H9 (cell line): ENCODE results near the gene PXT1. TPM values are rescaled to one million over a fixed set of nuclear protein-coding genes. Genes with fewer than 3 reads are reported as not detected.
A peak's percentile ranks its signal among the peaks of the same experiment; 100 is the strongest.

ENCODE experiments used
- DNase-seq: peaks from one replicate; pipeline ENCODE4 v3.0.0-alpha.2; 2017
- H2AFZ ChIP-seq: one replicate; pipeline ENCODE4 v1.6.1; 2013; ENCODE audit warnings: mild to moderate bottlenecking, low read length, control low read depth, moderate library complexity
- H2AK5ac ChIP-seq: 2 replicates; pipeline ENCODE4 v1.6.1; 2013; ENCODE audit warnings: low read length, control low read depth, mixed read lengths; ENCODE audit not compliant: insufficient read length
- H2BK120ac ChIP-seq: one replicate; pipeline ENCODE4 v1.6.1; 2013; ENCODE audit warnings: low read depth, mild to moderate bottlenecking, low read length, control low read depth, inconsistent platforms; ENCODE audit not compliant: poor library complexity, severe bottlenecking
- H2BK12ac ChIP-seq: 2 replicates; pipeline ENCODE4 v1.6.1; 2013; ENCODE audit warnings: low read length, control low read depth, mixed read lengths, low read depth; ENCODE audit not compliant: insufficient read length
- H2BK15ac ChIP-seq: 2 replicates; pipeline ENCODE4 v1.6.1; 2013; ENCODE audit warnings: low read depth, low read length, control low read depth
- H2BK20ac ChIP-seq: one replicate; pipeline ENCODE4 v1.6.1; 2013; ENCODE audit warnings: low read depth, mild to moderate bottlenecking, low read length, control low read depth, inconsistent platforms; ENCODE audit not compliant: poor library complexity, severe bottlenecking
- H2BK5ac ChIP-seq: 2 replicates; pipeline ENCODE4 v1.6.1; 2013; ENCODE audit warnings: low read length, control low read depth, mixed read lengths; ENCODE audit not compliant: insufficient read length
- H3K14ac ChIP-seq: 2 replicates; pipeline ENCODE4 v1.6.1; 2013; ENCODE audit warnings: low read length, control low read depth; ENCODE audit not compliant: insufficient read depth
- H3K18ac ChIP-seq: 2 replicates; pipeline ENCODE4 v1.6.1; 2013; ENCODE audit warnings: low read depth, mild to moderate bottlenecking, mixed read lengths, low read length, control low read depth; ENCODE audit not compliant: insufficient read length
- H3K23ac ChIP-seq: 2 replicates; pipeline ENCODE4 v1.6.1; 2013; ENCODE audit warnings: low read length, control low read depth, mixed read lengths, low read depth; ENCODE audit not compliant: insufficient read length
- H3K23me2 ChIP-seq: 2 replicates; pipeline ENCODE4 v1.6.1; 2013; ENCODE audit warnings: low read depth, mild to moderate bottlenecking, mixed read lengths, low read length, control low read depth; ENCODE audit not compliant: insufficient read length, poor library complexity, severe bottlenecking
- H3K27ac ChIP-seq: 2 replicates; pipeline ENCODE4 v1.5.1; 2013; ENCODE audit warnings: low read length, control low read depth, mixed read lengths, low read depth; ENCODE audit not compliant: insufficient read length
- H3K27me3 ChIP-seq: 2 replicates; pipeline ENCODE4 v1.6.1; 2013; ENCODE audit warnings: low read length, control low read depth, inconsistent platforms; ENCODE audit not compliant: insufficient read depth
- H3K4ac ChIP-seq: 2 replicates; pipeline ENCODE4 v1.6.1; 2013; ENCODE audit warnings: low read depth, mild to moderate bottlenecking, control low read depth, inconsistent platforms, low read length, moderate library complexity
- H3K4me1 ChIP-seq: 2 replicates; pipeline ENCODE4 v1.6.1; 2013; ENCODE audit warnings: low read length, control low read depth, inconsistent platforms; ENCODE audit not compliant: insufficient read depth
- H3K4me2 ChIP-seq: 2 replicates; pipeline ENCODE4 v1.6.1; 2013; ENCODE audit warnings: low read length, control low read depth, mixed read lengths; ENCODE audit not compliant: insufficient read length, insufficient read depth
- H3K56ac ChIP-seq: 2 replicates; pipeline ENCODE4 v1.6.1; 2013; ENCODE audit warnings: low read depth, mild to moderate bottlenecking, mixed read lengths, low read length, control low read depth; ENCODE audit not compliant: insufficient read length
- H3K79me1 ChIP-seq: 2 replicates; pipeline ENCODE4 v1.6.1; 2013; ENCODE audit warnings: low read depth, mild to moderate bottlenecking, moderate library complexity, low read length, control low read depth, inconsistent platforms; ENCODE audit not compliant: insufficient read depth, poor library complexity, severe bottlenecking
- H3K79me2 ChIP-seq: 2 replicates; pipeline ENCODE4 v1.6.1; 2013; ENCODE audit warnings: low read length, control low read depth, inconsistent platforms; ENCODE audit not compliant: insufficient read depth
- H3K9ac ChIP-seq: 2 replicates; pipeline ENCODE4 v1.6.1; 2013; ENCODE audit warnings: low read length, control low read depth, mixed read lengths; ENCODE audit not compliant: insufficient read length; ENCODE audit errors: extremely low read depth
- H3K9me3 ChIP-seq: one replicate; pipeline ENCODE4 v1.6.1; 2013; ENCODE audit warnings: low read depth, low read length, inconsistent platforms; ENCODE audit not compliant: control insufficient read depth
- H3T11ph ChIP-seq: one replicate; pipeline ENCODE4 v1.6.1; 2013; ENCODE audit warnings: mild to moderate bottlenecking, low read length, control low read depth, inconsistent platforms
- H4K20me1 ChIP-seq: one replicate; pipeline ENCODE4 v1.6.1; 2013; ENCODE audit not compliant: control insufficient read depth, insufficient read length, insufficient read depth
- H4K5ac ChIP-seq: 2 replicates; pipeline ENCODE4 v1.6.1; 2013; ENCODE audit warnings: low read depth, mild to moderate bottlenecking, mixed read lengths, low read length, control low read depth; ENCODE audit not compliant: insufficient read length
- H4K8ac ChIP-seq: replicated peaks from 2 replicates; pipeline ENCODE4 v1.6.1; 2013; ENCODE audit warnings: low read length, control low read depth, mixed read lengths, low read depth; ENCODE audit not compliant: insufficient read length
- H4K91ac ChIP-seq: 2 replicates; pipeline ENCODE4 v1.6.1; 2013; ENCODE audit warnings: low read depth, mild to moderate bottlenecking, moderate library complexity, mixed read lengths, low read length, control low read depth; ENCODE audit not compliant: insufficient read length
- H3K27ac Mint-ChIP-seq, 3 experiments: 2 replicates in 2 of 3; 3 replicates in 1 of 3; pipeline ENCODE4 v1.8.0; 2020 to 2021; ENCODE audit warnings: mixed read lengths in 3 of 3, mild to moderate bottlenecking in 1 of 3, moderate library complexity in 1 of 3
- H3K27me3 Mint-ChIP-seq: 2 replicates; pipeline ENCODE4 v1.8.0; 2021; ENCODE audit warnings: low read depth, mild to moderate bottlenecking, moderate library complexity, mixed read lengths
- H3K36me3 Mint-ChIP-seq, 3 experiments: 2 replicates in 2 of 3; 3 replicates in 1 of 3; pipeline ENCODE4 v1.8.0; 2020 to 2021; ENCODE audit warnings: low read depth in 3 of 3, mixed read lengths in 3 of 3; ENCODE audit not compliant: insufficient read depth in 1 of 3
- H3K4me1 Mint-ChIP-seq, 2 experiments: 2 replicates each; pipeline ENCODE4 v1.8.0; 2020; ENCODE audit warnings: mixed read lengths in 2 of 2
- H3K4me3 Mint-ChIP-seq, 2 experiments: 2 replicates in 1 of 2; 3 replicates in 1 of 2; pipeline ENCODE4 v1.8.0; 2020 to 2021; ENCODE audit warnings: mild to moderate bottlenecking in 2 of 2, mixed read lengths in 2 of 2, moderate library complexity in 1 of 2
- H3K9me3 Mint-ChIP-seq, 2 experiments: 2 replicates in 1 of 2; 3 replicates in 1 of 2; pipeline ENCODE4 v1.8.0; 2020; ENCODE audit warnings: mild to moderate bottlenecking in 2 of 2, mixed read lengths in 2 of 2, moderate library complexity in 1 of 2
- CTCF ChIP-seq: fragments of 200-600 bp; sonication (generic); conservative IDR thresholded peaks from 3 replicates; pipeline ENCODE4 v1.8.0; 2021; ENCODE audit warnings: antibody characterized with exemption, mild to moderate bottlenecking
- WGBS: extraction: QIAGEN DNeasy Blood & Tissue Kit; methylation state at CpG from one replicate; pipeline ENCODE4 v1.1.7; 2013; ENCODE audit warnings: missing lambda C conversion rate, low lambda C conversion rate, mixed read lengths; ENCODE audit not compliant: insufficient read length; ENCODE audit errors: extremely low coverage; 5-methylcytosine and 5-hydroxymethylcytosine counted together
- total RNA-seq: library from RNA; stranded (reverse); gene quantifications from 2 replicates; pipeline ENCODE4 v1.2.1, GENCODE V29; 2021

Gene PXT1
- total RNA-seq, 1 experiment from 2014 or later: not detected

- no peak overlapping the region for H4K5ac ChIP-seq
- no peak overlapping the region for H3K27ac ChIP-seq
Measured at GRCh38 chr6:36441307-36441894, 1.3 kb downstream of the PXT1 start.

More at GRCh38 chr6:36441307-36441894, 1.3 kb downstream of the PXT1 start:
- Histone ChIP-seq H3K9ac (no peak overlapping the region), H2BK12ac (no peak overlapping the region), H3K14ac (no peak overlapping the region), H3K4me1 (no peaks in the 10 kb centered on the region), H3T11ph (no peak overlapping the region), H3K27me3 (no peaks in the 10 kb centered on the region), H2BK20ac (no peak overlapping the region), H2AK5ac (no peak overlapping the region), H3K4ac (no peak overlapping the region), H2BK5ac (no peak overlapping the region), H2AFZ (no peak overlapping the region), H3K18ac (no peak overlapping the region), H3K4me2 (no peak overlapping the region), H3K23me2 (peaks cover 9% of the 10 kb centered on the region), H3K79me2 (peaks cover 8% of the 10 kb centered on the region; the same call in 1 of the 2 replicates), H3K9me3 (no peaks in the 10 kb centered on the region), H4K20me1 (no peaks in the 10 kb centered on the region), H2BK15ac (no peak overlapping the region), H3K23ac (no peak overlapping the region), H4K91ac (no peak overlapping the region), H3K56ac (no peak overlapping the region), H2BK120ac (no peak overlapping the region), H4K8ac (no peak overlapping the region), H3K79me1 (no peaks in the 10 kb centered on the region)
- Mint-ChIP-seq H3K27ac (peak overlapping the region in 2 of 3 experiments; percentile 59 to 92; a peak in 4 of 7 replicates), H3K4me3 (peak overlapping the region in 1 of 2 experiments; percentile 48; a peak in 1 of 5 replicates), H3K27me3 (no peaks in the 10 kb centered on the region), H3K4me1 (peaks cover 26% of the 10 kb centered on the region in 2 experiments), H3K36me3 (peaks cover 0 to 5% (median 0%) of the 10 kb centered on the region in 3 experiments; a peak in 1 of 7 replicates), H3K9me3 (no peaks in the 10 kb centered on the region)
- peak; percentile 92 for DNase-seq
- WGBS: no CpG with 5 or more reads among the region's 8 CpGs
- no peak for TF ChIP-seq CTCF
